Activated naive CD4-positive, alpha-beta T cell treated with anti-CD3 and anti-CD28 coated beads, Interleukin-2, amount 50 U/mL, for 24 hours (primary cell): ENCODE data around the gene FANCG.

Source experiments
- H3K27ac Mint-ChIP-seq: one replicate; pipeline ENCODE4 v1.8.0; 2021; ENCODE audit warnings: mild to moderate bottlenecking, mixed read lengths
- H3K27me3 Mint-ChIP-seq: one replicate; pipeline ENCODE4 v1.8.0; 2021; ENCODE audit warnings: mixed read lengths
- H3K36me3 Mint-ChIP-seq: one replicate; pipeline ENCODE4 v1.8.0; 2021; ENCODE audit warnings: mixed read lengths
- H3K4me1 Mint-ChIP-seq: one replicate; pipeline ENCODE4 v1.8.0; 2021; ENCODE audit warnings: mixed read lengths
- H3K4me3 Mint-ChIP-seq: one replicate; pipeline ENCODE4 v1.8.0; 2021; ENCODE audit warnings: mild to moderate bottlenecking, mixed read lengths
- H3K9me3 Mint-ChIP-seq: one replicate; pipeline ENCODE4 v1.8.0; 2021; ENCODE audit warnings: mixed read lengths

FANCG gene

GRCh38 chr9:35027374-35027773 is 52.4 kb downstream of the FANCG start:
- H3K27me3 Mint-ChIP-seq, result no peaks in the 10 kb centered on the region
- no peak overlapping the region for H3K27ac Mint-ChIP-seq
- no peaks in the 10 kb centered on the region for H3K9me3 Mint-ChIP-seq
- peaks cover 24% of the 10 kb centered on the region for H3K4me1 Mint-ChIP-seq
- H3K36me3 Mint-ChIP-seq, result peaks cover 7% of the 10 kb centered on the region
- H3K4me3 Mint-ChIP-seq, result no peak overlapping the region

DNA sequence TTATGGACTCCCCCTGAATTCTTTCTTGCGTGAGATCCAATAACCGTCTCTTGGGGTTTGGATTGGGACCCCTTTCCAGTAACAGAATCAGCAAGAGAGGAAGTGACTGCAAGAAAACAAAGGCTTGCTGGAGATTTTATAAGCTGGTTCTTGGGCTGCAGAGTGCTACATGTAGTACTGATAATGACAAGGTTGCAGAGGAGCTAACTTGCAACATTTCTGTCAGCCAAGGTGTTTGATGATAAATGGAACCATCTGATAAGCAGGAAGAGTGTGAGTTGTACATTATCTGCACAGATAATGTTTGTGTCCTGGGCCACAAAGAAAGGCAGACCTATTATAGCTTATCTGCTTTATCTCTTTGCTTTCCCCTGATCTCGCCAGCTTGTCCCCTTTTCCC is 53.1 kb downstream of the FANCG start:
- H3K4me3 Mint-ChIP-seq, result no peak overlapping the region
- H3K27ac Mint-ChIP-seq, result no peak overlapping the region
- no peaks in the 10 kb centered on the region for H3K9me3 Mint-ChIP-seq
- peaks cover 7% of the 10 kb centered on the region for H3K36me3 Mint-ChIP-seq
- H3K4me1 Mint-ChIP-seq, result peaks cover 24% of the 10 kb centered on the region
- H3K27me3 Mint-ChIP-seq, result no peaks in the 10 kb centered on the region
